Stomach (tissue), 4 donors: ENCODE results near the gene UNC13B.

Source experiments
- CTCF ChIP-seq, 7 experiments: fragments of 450-650 bp in 4 of 7; fragments of 200-600 bp in 3 of 7; sonication (generic) in 3 of 7; IDR thresholded peaks; one replicate each; pipeline ENCODE4 v1.5.1; 2016 to 2019; ENCODE audit warnings: antibody characterized with exemption in 7 of 7, control low read depth in 2 of 7, mild to moderate bottlenecking in 1 of 7
- EP300 ChIP-seq: sonication (generic); formaldehyde crosslinking; IDR thresholded peaks from one replicate; pipeline ENCODE4 v1.6.1; 2017; ENCODE audit warnings: antibody characterized with exemption
- POLR2A ChIP-seq, 4 donors: fragments of 450-650 bp; IDR thresholded peaks; one replicate each; pipeline ENCODE4 v1.6.1; 2016; ENCODE audit warnings: antibody characterized with exemption in 4 of 4, control low read depth in 2 of 4, mild to moderate bottlenecking in 1 of 4, moderate library complexity in 1 of 4
- POLR2AphosphoS5 ChIP-seq, 3 donors: sonication (generic); formaldehyde crosslinking; IDR thresholded peaks; one replicate each; pipeline ENCODE4 v1.6.1; 2016; ENCODE audit warnings: antibody characterized with exemption in 3 of 3

- TF ChIP-seq CTCF (IDR thresholded peaks at IDR 0.05) (no peak), POLR2A (IDR thresholded peaks at IDR 0.05) (no peak), EP300 (no peak), POLR2AphosphoS5 (IDR thresholded peaks at IDR 0.05) (no peak)
These were observed 233.4 kb downstream of the UNC13B start for GRCh38 chr9:35395076-35395705.
